Chondrocyte (in vitro differentiated cells): ENCODE results near the gene NELL1. TPM values are rescaled to one million over a fixed set of nuclear protein-coding genes. Genes with fewer than 3 reads are reported as not detected.

Experiments used
- DNase-seq: peaks from one replicate; pipeline ENCODE4 v3.0.0; 2021; ENCODE audit warnings: mixed read lengths, low spot score
- H3K27ac Mint-ChIP-seq: one replicate; pipeline ENCODE4 v1.8.0; 2021; ENCODE audit warnings: mild to moderate bottlenecking, moderate library complexity, mixed read lengths; ENCODE audit not compliant: unreplicated experiment
- H3K27me3 Mint-ChIP-seq: 2 replicates; pipeline ENCODE4 v1.8.0; 2021; ENCODE audit warnings: low read depth, mixed read lengths
- H3K36me3 Mint-ChIP-seq: 2 replicates; pipeline ENCODE4 v1.8.0; 2021; ENCODE audit warnings: low read depth, mixed read lengths
- H3K4me1 Mint-ChIP-seq: 2 replicates; pipeline ENCODE4 v1.8.0; 2021; ENCODE audit warnings: low read depth, mild to moderate bottlenecking, mixed read lengths
- H3K4me3 Mint-ChIP-seq: one replicate; pipeline ENCODE4 v1.8.0; 2021; ENCODE audit warnings: mild to moderate bottlenecking, moderate library complexity, mixed read lengths; ENCODE audit not compliant: unreplicated experiment
- H3K9me3 Mint-ChIP-seq: 2 replicates; pipeline ENCODE4 v1.8.0; 2021; ENCODE audit warnings: low read depth, mixed read lengths
- CTCF ChIP-seq: fragments of 200-600 bp; sonication (generic); IDR thresholded peaks from 2 replicates; pipeline ENCODE4 v1.5.0; 2021; ENCODE audit warnings: antibody characterized with exemption, mild to moderate bottlenecking, moderate library complexity
- total RNA-seq: library from RNA; stranded (reverse); gene quantifications from 3 replicates; pipeline ENCODE4 v1.2.1, GENCODE V29; 2021

The NELL1 gene
- total RNA-seq, 1 donor from 2014 or later: not detected

GRCh38 chr11:20729597-20730105 is 60.3 kb downstream of the NELL1 start:
- Mint-ChIP-seq H3K4me3 (no peak overlapping the region), H3K4me1 (no peaks in the 10 kb centered on the region), H3K27me3 (no peaks in the 10 kb centered on the region), H3K27ac (no peak overlapping the region), H3K9me3 (peaks cover 6% of the 10 kb centered on the region), H3K36me3 (no peaks in the 10 kb centered on the region)
- TF ChIP-seq CTCF: no peak
- DNase-seq: no peak

- Mint-ChIP-seq H3K4me3 (no peak overlapping the region), H3K9me3 (no peaks in the 10 kb centered on the region), H3K27ac (no peak overlapping the region), H3K36me3 (no peaks in the 10 kb centered on the region), H3K4me1 (no peaks in the 10 kb centered on the region), H3K27me3 (no peaks in the 10 kb centered on the region)
- TF ChIP-seq CTCF: no peak
- DNase-seq: no peak
These were observed 62.4 kb downstream of the NELL1 start for GRCh38 chr11:20731676-20732215.

- H3K27ac Mint-ChIP-seq: no peak overlapping the region
- no peak for TF ChIP-seq CTCF
- DNase-seq: no peak
- no peaks in the 10 kb centered on the region for H3K36me3 Mint-ChIP-seq
- H3K4me1 Mint-ChIP-seq: no peaks in the 10 kb centered on the region
- H3K9me3 Mint-ChIP-seq: no peaks in the 10 kb centered on the region
- H3K27me3 Mint-ChIP-seq: peaks cover 2% of the 10 kb centered on the region
- H3K4me3 Mint-ChIP-seq: no peak overlapping the region
These were observed 69.7 kb downstream of the NELL1 start for GRCh38 chr11:20739107-20739506.

- Mint-ChIP-seq H3K27me3 (peaks cover 2% of the 10 kb centered on the region), H3K4me1 (no peaks in the 10 kb centered on the region), H3K36me3 (no peaks in the 10 kb centered on the region), H3K4me3 (no peak overlapping the region), H3K27ac (no peak overlapping the region), H3K9me3 (no peaks in the 10 kb centered on the region)
- no peak for TF ChIP-seq CTCF
- no peak for DNase-seq
These were observed 70.2 kb downstream of the NELL1 start for GRCh38 chr11:20739577-20739976.

GRCh38 chr11:20754933-20755332 is 85.5 kb downstream of the NELL1 start:
- no peak for DNase-seq
- no peaks in the 10 kb centered on the region for H3K4me1 Mint-ChIP-seq
- H3K36me3 Mint-ChIP-seq: no peaks in the 10 kb centered on the region
- no peak overlapping the region for H3K27ac Mint-ChIP-seq
- no peak for TF ChIP-seq CTCF
- H3K9me3 Mint-ChIP-seq: no peaks in the 10 kb centered on the region
- H3K27me3 Mint-ChIP-seq: no peaks in the 10 kb centered on the region
- no peak overlapping the region for H3K4me3 Mint-ChIP-seq
